Stimulated activated CD8-positive, alpha-beta memory T cell treated with anti-CD3 and anti-CD28 coated beads, Interleukin-15, amount 100 ng/mL, for 24 hours (primary cell): ENCODE data around the gene GUCA2A.
"Not testable (repeated sequence)": the region's sequence is repeated elsewhere in the genome, so short reads cannot be mapped to it uniquely, and the experiment has no call there.

Source experiments
- DNase-seq: peaks from one replicate; pipeline ENCODE4 v3.0.0-alpha.2; 2020; ENCODE audit warnings: low read depth

GUCA2A gene, protein sequence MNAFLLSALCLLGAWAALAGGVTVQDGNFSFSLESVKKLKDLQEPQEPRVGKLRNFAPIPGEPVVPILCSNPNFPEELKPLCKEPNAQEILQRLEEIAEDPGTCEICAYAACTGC

DNA sequence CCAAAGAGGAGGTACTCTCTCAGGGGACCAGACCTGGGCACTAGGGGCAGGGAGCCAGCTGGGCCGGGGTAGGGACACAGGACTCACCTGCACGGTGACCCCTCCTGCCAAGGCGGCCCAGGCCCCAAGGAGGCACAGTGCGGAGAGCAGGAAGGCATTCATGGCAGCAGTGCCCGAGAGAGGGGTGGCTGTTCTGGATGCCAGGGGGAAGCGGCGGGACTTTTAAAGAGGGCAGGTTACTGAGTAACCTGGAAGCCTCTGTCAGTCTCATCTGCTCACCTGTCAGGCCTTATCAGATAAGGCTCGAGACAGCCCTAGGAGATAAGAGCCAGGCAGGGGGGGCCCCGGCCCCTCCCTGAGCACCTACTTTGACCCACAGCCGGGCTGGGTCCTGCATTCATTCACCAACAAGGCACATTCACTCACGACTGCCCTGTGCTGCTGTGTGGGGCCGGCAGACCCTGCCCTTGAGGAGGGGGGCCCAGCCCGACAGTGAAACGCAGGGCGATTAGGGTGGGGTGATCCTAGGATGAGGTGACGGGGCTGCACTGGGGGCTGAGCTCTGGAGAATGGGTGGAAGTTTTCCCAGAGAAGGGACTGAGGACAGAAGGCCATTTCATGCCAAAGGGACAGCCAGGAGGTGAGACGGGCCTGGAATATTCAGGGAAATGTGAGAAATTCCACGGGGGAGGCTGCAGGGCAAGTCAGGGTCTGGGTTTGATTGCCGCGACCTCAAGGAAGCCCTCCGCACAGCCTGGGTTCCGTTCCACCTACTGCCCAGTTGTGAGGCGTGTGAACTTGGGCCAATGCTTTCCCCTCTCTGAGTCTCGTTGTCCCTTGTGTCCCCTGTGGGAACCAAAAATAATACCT is at the start of gene GUCA2A:
GUCA2A (minus strand) TSS at position 195 of the 870 bp plus-strand sequence; CDS start at position 162, 33 bp downstream.
- no peak for DNase-seq

DNA sequence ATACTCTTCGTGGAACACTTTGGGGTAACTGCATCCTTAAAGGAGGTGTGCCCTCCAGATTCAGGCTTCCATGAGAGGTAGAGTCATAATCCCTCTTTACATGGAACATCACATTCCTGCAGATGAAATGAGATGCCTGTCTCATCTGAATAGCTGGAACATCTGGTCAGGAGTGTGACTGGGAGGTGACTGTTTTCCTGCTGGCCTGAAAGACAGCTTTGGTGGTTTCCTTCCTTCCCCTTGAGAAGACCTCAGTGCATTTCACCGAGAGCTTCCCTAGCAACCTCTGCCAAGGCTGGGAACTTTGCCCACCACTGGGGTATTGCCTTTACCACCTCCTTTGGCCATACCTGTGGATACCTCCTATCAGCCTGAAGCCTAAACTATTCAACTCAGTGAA is 46.7 kb upstream of the GUCA2A start:
- no peak for DNase-seq

DNA sequence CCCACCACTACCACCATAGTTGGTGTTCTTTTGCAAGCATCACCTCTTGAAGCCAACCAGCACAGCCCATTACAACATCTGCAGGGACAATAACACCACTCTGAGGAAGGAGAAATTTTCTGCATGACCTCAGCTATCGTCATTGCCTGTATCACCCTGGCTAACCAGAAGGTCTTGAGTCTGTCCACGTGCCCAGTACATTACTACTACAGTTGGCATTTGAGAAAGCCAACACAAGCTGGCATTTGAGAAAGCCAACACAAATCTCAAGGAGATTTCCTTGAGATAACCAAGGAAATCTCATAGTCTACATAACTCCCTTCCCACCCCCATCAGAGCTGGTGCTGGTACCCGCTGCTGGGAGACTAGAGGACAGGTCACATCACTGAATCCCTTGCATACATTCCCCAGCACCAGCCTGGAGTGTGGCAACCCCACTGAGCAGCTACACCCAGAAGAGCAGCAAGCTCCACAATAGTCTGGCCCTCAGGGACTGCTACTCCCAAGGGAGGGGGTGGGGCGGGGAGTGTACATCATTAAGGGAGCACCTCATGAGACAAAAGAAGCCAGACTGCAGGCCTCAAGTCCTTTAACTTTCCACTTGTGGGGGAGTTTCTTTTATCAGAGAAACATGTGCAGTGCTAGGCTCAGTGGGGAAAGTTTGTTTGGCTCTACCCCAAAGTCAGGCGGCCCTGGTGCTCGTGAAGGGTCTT is 46.0 kb upstream of the GUCA2A start:
- no peak for DNase-seq

DNA sequence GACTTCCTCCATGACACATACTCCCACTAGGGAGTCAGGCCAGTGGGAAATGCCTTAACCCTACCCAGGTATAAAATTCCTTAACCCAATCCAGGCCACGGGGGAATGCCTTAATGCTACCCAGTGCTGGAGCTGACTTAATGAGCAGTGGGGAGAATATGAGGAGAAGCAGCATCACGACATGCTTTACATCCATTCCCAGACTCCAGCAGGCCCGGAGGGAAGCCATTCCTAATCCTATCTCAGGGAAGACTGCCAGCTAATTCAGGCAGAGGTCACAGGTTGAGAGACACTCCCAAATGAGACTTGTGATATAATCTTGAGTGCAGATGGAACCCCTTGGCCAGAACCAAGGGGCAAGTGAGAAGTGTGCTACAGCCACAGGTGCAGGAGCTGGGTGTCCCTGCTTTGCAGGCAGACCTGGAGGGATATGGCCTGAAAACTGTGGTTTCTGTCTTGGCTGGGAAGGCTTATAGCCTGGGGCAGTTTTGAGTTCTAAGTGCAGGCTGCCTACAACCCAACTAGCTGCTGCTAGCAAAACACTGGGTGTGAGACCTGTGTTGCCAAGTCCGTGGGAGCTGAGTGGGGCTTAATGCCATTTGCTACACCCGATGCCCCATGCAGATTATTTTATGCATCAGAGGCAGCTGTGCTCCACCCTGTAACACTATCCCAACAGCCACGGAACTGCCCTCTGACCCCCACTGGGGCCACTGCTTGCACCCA is 45.1 kb upstream of the GUCA2A start:
- no peak for DNase-seq

DNA sequence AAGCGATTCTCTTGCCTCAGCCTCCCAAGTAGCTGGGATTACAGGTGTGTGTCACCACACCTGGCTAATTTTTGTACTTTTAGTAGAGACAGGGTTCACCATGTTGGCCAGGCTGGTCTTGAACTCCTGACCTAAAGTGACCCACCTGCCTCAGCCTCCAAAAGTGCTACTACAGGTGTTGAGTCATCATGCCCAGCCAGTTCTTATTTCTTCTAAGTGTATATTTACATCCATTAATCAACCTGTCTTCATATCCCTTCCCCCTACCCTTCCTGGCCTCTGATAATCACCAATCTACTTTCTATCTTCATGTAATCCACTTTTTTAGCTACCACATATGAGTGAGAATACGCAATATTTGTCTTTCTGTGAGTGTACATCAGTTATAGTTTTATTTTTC is 42.4 kb upstream of the GUCA2A start:
- DNase-seq = not testable (repeated sequence)

DNA sequence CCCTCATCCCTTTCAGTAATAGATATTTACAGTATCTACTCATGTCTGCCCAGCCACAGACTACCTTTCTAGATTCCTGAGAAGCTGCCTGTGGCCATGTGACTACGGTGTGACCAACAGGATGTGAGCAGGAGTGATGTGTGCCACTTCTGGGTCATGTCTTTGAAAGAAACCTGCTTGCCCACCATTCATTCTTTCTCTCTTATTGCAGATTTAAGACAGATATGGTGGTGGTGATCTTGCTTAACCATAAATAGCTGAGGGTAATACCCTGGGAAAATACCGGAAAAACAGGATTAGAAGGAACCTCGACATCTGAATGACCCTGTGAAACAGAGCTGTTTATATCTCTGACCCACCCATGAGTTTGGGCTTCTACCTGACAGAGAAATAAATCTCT is 41.6 kb upstream of the GUCA2A start:
- no peak for DNase-seq

DNA sequence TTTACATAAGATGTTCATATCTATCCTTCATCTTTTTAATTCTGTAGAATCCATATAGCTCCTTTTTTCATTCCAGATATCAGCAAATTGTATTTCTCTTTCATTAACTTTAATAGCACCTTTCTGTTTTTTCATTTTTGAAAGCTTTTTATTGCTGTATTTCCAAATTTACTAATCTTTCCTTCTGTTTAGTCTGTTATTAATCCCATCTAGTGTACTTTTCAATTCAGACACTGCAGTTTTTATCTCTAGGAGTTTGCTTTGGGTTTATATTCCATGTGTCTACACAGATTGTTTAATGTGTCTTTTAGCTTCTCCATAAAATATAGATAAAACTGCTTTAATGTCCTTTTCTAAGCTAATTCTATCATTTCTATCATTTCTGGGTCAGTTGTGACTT is 37.4 kb upstream of the GUCA2A start:
- no peak for DNase-seq

DNA sequence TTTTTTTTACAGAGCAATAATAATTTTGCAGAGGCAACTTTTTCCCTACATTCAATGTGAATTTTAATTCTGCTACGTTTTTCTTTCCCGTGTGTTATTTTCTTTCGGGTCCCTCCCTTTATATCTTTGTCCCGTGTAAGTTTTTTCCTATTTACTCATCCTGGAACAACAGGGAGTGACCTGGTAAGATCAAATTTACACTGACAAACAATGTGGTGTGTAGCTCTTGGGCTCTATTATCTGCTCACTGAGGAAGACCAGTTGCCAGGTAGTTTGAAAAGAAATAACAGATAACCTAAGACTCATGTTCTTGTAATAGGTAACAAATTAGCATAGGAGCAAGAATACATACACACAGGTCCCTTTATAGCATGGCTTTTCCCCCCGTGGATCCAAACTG is 33.7 kb upstream of the GUCA2A start:
- DNase-seq = no peak

DNA sequence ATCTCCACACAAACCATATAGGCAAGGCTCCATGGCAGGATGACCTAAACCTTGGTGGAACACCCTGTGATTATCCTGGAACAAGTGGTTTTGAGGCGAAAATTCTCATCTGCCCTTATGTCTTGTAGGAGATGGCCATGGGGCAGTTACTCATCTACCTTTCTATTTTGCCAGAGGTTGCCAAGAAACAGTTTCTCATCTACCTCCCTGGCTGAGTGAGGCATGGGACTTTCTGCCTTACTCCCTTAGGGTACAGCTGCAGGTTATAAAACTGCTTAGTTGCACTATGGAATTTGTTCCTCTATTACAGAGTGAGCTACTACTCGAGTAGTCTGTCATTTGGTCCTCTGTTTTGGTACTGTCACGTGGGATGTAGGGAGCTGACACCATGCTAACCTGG is 31.3 kb upstream of the GUCA2A start:
- DNase-seq = no peak

DNA sequence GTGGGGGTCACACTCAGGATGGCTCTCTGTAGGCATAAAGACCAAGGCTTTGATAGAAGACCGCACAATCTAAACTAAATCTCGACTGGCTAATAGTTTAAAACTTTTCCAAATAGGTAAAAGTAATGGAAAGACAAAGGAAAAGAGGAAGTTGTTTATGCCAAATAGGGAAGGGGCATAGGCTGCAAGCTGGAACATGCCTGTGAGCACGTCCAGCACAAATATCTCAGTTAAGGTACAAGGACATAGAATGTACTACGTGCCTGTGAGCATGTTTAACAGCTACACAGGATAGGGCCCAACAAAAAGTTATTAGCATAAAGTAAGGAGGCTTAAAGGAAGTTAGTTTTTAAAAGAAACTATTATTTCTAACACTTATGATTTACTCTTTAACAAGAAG is 27.6 kb upstream of the GUCA2A start:
- no peak for DNase-seq

DNA sequence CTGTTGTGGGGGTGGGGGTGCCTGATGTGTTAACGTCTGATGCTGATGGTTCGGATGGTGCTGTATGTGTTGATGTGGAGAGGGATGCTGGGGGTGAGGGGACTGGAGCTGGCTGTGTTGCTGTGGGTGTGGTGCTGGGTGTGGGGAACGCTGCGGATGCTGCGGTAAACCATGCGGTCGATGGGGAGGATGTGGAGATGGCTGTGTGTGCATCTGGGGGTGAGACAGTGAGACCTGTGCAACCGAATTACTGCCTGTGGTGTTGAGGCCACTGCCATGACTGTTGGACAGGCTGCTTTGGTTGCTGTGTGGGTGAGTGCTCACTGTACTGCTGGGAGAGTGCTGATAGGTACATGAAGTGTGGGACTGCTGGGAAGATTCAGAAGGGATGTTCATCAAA is 26.8 kb upstream of the GUCA2A start:
- DNase-seq = no peak

DNA sequence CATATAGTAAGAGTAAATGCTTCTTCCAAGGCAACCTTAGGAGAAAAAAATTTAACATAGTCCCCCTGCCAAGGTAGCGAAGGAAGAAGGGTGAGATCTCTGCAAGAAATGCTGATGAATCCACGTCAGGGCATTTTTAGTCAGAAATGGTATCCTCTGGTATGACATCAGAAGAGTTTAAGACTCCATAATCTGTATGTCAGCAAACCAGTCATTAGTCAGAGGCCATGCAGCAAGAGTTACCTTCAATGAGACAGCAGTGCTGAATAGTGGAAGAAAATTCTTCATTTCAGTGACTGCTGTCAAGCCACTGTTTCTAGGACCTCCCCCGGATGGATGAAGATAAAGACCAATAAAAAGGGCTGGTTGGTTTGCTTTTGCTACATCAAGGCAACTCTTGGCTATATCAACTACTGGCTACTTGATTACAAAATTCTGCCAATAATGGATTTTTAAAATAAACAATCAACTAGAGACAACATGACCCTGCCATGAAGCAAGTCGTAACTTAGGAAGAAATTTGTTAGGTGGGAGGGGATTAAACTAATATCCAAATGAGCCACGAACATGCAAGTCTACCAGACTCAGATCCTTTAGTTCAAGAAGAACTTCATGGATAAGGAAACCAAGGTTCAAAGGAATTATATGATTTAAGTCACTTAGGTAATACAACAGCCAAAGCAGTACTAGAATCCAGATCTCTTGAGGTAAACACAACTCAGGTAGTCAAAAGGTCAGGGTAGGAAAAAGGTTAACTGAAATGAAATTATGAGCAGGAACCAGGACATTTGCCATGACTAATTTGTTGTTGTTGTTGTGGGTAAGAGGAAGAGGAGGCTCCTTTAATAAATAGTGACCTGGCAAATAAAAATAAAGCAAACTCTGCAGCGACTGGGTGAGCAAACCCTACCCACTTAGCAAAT is 25.6 kb upstream of the GUCA2A start:
- no peak for DNase-seq

DNA sequence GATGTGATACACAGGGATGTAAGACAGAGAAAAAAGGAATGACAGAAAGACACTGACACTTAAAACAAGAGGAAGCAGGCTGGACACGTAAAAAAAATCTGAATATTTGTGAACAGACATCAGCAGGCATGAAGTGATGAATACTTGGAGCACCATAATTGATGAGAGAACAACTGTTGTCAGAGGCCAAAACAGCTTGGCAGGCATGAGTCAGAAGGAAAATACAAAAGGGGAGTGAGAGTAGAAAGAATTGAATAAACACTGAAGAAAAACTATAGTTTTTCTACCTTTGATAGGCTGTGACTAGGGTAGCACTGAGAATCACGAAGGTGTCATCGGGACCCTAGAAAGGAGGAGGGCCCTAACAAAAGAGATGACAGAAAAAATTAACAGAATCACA is 21.6 kb upstream of the GUCA2A start:
- DNase-seq = no peak

DNA sequence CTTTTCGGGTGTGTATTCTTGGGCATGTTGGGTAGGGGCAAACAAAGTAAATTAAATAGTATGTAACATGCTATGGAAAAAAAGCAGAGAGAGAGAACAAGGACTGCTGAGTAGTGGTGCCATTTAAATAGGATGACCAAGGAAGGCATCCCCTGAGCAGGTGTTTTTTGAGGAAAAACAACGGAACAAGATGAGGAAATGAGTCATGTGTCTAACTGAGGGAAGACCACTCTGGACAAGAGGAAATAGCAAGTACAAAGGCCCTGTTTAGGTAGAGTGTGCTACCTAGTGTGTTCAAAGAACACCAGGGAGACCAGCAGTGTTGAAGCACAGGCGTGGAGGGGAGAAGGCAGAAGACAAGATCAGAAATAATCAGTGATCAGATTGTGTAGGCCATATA is 20.1 kb upstream of the GUCA2A start:
- DNase-seq = no peak

DNA sequence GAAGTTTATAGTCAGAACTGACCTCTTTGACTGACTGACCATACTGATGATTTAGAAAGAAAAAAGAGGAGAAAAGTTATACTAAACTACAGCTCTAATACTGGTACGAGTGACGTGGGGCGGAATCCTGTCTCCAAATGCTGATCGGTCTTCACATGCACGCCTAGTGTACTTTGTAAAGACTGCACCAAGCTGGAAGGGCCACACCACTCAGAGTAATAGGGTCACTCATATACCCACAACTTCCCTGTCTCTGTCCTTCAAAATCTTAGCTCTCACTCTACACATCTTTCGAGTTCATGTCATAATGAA is 19.4 kb upstream of the GUCA2A start:
- DNase-seq = no peak

DNA sequence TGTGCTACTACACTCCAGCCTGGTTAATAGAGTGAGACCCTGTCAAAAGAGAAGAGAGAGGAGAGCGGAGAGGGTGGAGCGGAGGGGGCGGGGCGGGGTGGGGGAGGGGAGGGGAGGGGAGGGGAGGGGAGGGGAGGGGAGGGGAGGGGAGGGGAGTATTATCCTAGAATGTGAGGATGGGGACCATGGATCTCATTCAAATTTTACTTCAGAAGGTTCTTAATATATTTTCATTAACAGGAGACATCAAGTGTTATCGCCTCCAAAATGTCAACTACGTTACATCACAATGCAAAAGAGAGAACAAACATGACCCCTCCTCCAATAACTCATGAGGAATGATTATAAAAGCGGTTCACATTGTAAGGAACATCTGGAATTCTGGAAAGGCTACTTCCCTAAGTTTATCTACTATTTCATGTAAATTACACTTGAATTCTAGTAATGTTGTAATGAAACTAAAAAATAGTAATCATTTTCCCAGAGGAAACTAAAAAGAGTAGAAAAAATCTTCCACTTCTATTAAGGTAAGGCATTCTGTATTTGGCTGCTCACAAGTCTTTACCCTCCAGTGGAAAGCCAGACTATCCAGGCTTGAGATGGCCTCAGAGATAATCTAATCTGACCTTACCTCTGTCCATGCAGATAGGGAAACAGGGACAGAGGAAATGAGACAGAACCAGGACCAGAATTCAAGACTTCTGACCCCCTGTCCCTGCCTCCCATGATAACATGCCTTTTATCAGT is 18.8 kb upstream of the GUCA2A start:
- no peak for DNase-seq

DNA sequence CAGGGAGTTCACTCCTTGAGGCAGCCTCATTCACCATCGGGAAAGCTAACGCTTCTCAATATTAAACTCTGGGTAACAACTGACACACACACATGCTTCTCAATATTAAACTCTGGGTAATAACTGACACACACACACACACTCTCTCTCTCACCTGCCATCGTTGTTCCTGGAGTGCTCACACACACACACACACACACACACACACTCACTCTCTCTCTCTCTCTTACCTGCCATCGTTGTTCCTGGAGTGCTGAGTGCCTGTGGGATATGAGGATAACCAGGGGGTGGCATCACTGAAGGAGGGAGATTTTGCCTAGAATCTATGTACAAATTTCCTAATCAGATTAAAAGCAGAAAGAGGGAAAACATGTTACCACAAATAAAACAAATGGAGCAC is 17.1 kb upstream of the GUCA2A start:
- DNase-seq = no peak

DNA sequence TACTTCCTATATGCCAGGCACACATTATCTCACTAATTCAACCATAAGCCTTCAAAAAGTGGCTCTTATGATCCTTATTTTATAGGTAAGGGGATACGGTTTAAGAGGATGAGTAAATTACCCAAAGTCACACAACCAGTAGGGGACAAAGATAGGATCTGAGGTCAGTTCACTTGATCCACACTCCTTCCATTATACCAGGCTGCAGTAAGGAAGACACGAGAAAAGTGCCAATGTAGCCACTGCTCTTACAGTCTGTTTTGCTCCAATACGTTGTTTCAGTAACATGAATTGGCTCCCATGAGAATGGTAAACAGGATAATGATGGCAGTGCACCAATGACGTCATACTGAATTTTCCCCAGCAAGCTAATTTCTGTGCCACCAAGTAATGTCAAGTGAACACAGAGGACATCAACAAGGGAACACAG is 15.4 kb upstream of the GUCA2A start:
- DNase-seq = no peak

DNA sequence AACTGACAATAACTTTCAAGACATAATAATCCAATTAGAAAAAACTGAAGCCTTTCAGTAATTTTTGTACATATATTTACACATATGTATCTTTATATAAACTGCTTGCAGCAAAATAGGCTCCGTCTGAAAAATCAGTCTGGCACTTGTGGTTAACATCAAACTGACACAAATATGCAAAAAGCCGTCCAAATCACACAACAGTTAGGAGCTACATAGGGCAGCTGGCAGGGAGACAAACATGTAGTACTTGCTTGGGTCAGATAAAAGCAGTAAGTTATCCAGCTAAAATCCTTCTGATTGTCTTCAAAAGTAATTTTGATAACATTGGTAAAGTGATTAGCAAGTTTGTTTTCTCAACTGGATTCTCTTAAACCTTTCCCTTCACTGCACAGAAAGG is 14.7 kb upstream of the GUCA2A start:
- DNase-seq = no peak

DNA sequence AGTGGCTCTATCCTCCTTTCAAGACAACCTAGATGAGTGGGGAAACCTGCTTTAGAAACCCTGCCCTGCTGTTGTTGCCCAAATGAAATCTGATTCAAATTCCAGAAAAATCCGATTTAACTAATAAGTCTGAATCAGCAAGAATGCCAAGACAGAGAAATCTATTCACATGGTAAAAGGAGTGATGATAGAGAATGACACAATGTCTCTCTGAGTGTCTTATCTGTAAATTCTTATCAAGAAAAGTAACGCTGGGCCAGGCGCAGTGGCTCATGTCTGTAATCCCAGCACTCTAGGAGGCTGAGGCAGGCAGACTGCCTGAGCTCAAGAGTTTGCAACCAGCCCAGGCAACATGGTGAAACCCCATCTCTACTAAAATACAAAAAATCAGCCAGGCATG is 13.7 kb upstream of the GUCA2A start:
- DNase-seq = no peak

DNA sequence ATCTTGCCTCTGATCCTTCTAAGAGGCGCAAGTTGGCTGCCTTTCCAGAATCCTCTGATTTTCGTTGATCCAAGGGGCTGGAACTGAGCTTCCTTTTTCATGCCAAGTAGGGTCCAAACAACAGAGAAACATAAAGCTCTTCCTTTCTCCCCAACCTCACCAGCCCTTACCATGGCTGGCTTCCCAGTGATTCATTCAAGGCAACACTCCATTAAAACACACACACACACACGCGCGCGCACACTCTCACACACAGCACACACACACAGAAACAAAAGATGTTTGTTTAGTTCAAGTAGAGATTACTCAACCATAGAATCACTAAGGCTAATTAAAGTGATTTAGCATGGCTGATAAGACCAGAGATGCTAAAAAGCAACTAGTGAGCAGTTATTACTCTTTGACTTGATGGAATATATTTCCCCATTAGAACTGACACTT is 13.0 kb upstream of the GUCA2A start:
- no peak for DNase-seq
